A549 (cell line): ENCODE measurements around the gene DDX55. TPM values are rescaled to one million over a fixed set of nuclear protein-coding genes. Genes with fewer than 3 reads are reported as not detected.

Source experiments
- ATAC-seq, 2 experiments: fragments of 200-7000 bp in 1 of 2; fragments of >200 bp in 1 of 2; cut with Nextera tagmentation in 1 of 2; cut with Tn5 transposase in 1 of 2; 3 replicates each; pipeline versions ENCODE4 v1.8.0 to v1.9.1; 2018 to 2020; ENCODE audit warnings: mild to moderate bottlenecking in 1 of 2, moderate library complexity in 1 of 2
- CTCF ChIA-PET: fragments of 300-600 bp; sonication (Branson Sonifier 250); formaldehyde crosslinking; extraction: SDS; loops from one replicate; lab custom pipeline; 2021; ENCODE audit warnings: antibody characterized with exemption, inconsistent platforms; lab: Yijun Ruan, JAX
- POLR2A ChIA-PET: fragments of 350-600 bp; formaldehyde crosslinking; extraction: SDS; loops from one replicate; lab custom pipeline; 2021; ENCODE audit warnings: antibody characterized with exemption, inconsistent platforms; lab: Yijun Ruan, JAX
- DNase-seq, 2 experiments: peaks; one replicate each; pipeline versions ENCODE4 v3.0.0 to v3.0.0-alpha.2; 2011 to 2016; ENCODE audit warnings: low read depth in 1 of 2, low spot score in 1 of 2
- FAIRE-seq: peaks from 2 replicates; lab custom pipeline; 2011; peaks lifted over from hg19 to GRCh38; lab: Jason Lieb, UNC
- H3K27ac ChIP-seq, 2 experiments: fragments of >200 bp; sonication (Bioruptor Twin); formaldehyde crosslinking; 3 replicates each; pipeline ENCODE4 v1.5.1; 2016 to 2017
- H3K4me1 ChIP-seq: fragments of >200 bp; sonication (Bioruptor Twin); formaldehyde crosslinking; 3 replicates; pipeline ENCODE4 v1.6.1; 2016
- H3K4me2 ChIP-seq: fragments of >200 bp; sonication (Bioruptor Twin); formaldehyde crosslinking; 3 replicates; pipeline ENCODE4 v1.6.1; 2016
- H3K4me3 ChIP-seq: fragments of >200 bp; sonication (Bioruptor Twin); formaldehyde crosslinking; 3 replicates; pipeline ENCODE4 v1.5.1; 2016
- H3K9me3 ChIP-seq: fragments of >200 bp; sonication (Bioruptor Twin); formaldehyde crosslinking; 3 replicates; pipeline ENCODE4 v1.6.1; 2016
- CBX2 ChIP-seq: fragments of 200-600 bp; sonication (generic); IDR thresholded peaks from 2 replicates; pipeline ENCODE4 v1.6.1; 2016; ENCODE audit warnings: low read depth, mild to moderate bottlenecking, borderline replicate concordance
- CEBPB ChIP-seq, 2 experiments: fragments of >200 bp in 1 of 2; sonication (Bioruptor Twin) in 1 of 2; formaldehyde crosslinking in 1 of 2; IDR thresholded peaks; 2 replicates each; pipeline ENCODE4 v1.6.1; 2012 to 2016
- CHD4 ChIP-seq: fragments of 200-600 bp; sonication (generic); IDR thresholded peaks from 2 replicates; pipeline ENCODE4 v1.6.1; 2016; ENCODE audit warnings: antibody characterized with exemption, mild to moderate bottlenecking, borderline replicate concordance
- E2F6 ChIP-seq: IDR thresholded peaks from 2 replicates; pipeline ENCODE4 v1.6.1; 2012; ENCODE audit warnings: low read depth, borderline replicate concordance
- EHF ChIP-seq: fragments of 250-450 bp; sonication (Bioruptor Pico); IDR thresholded peaks from 2 replicates; pipeline ENCODE4 v1.5.0; 2020; ENCODE audit warnings: mild to moderate bottlenecking
- FOSL2 ChIP-seq, 2 experiments: fragments of 450-650 bp in 1 of 2; fragments of >200 bp in 1 of 2; sonication (Bioruptor Twin) in 1 of 2; formaldehyde crosslinking; IDR thresholded peaks; 2 replicates each; pipeline versions ENCODE4 v1.5.0 to v1.6.1; 2016 to 2020; ENCODE audit warnings: mild to moderate bottlenecking in 1 of 2, moderate library complexity in 1 of 2
- HOXA7 ChIP-seq: fragments of 250-450 bp; sonication (Bioruptor Pico); IDR thresholded peaks from 2 replicates; pipeline ENCODE4 v1.5.0; 2020; ENCODE audit warnings: mild to moderate bottlenecking, moderate library complexity
- HOXB5 ChIP-seq: fragments of 250-450 bp; sonication (Bioruptor Pico); IDR thresholded peaks from 2 replicates; pipeline ENCODE4 v1.5.0; 2020; ENCODE audit warnings: mild to moderate bottlenecking, moderate library complexity
- JUNB ChIP-seq: fragments of >200 bp; sonication (Bioruptor Twin); formaldehyde crosslinking; IDR thresholded peaks from 2 replicates; pipeline ENCODE4 v1.6.1; 2016
- KDM1A ChIP-seq: fragments of 200-600 bp; sonication (generic); IDR thresholded peaks from 2 replicates; pipeline ENCODE4 v1.6.1; 2016; ENCODE audit warnings: low read depth, mild to moderate bottlenecking
- KDM5A ChIP-seq: fragments of 200-600 bp; sonication (generic); IDR thresholded peaks from 2 replicates; pipeline ENCODE4 v1.6.1; 2016; ENCODE audit warnings: antibody characterized with exemption, mild to moderate bottlenecking
- MAFK ChIP-seq: fragments of 450-650 bp; IDR thresholded peaks from 2 replicates; pipeline ENCODE4 v1.6.1; 2014; ENCODE audit not compliant: partially characterized antibody
- MAX ChIP-seq: IDR thresholded peaks from 2 replicates; pipeline ENCODE4 v1.6.1; 2012
- NPAS2 ChIP-seq: fragments of 250-450 bp; sonication (Bioruptor Pico); IDR thresholded peaks from 2 replicates; pipeline ENCODE4 v1.8.0; 2022; ENCODE audit warnings: mild to moderate bottlenecking, moderate library complexity, borderline replicate concordance
- POLR2A ChIP-seq: IDR thresholded peaks from 2 replicates; pipeline ENCODE4 v1.6.1; 2012; ENCODE audit warnings: mild to moderate bottlenecking, low read length
- REST ChIP-seq: fragments of 200-600 bp; sonication (generic); IDR thresholded peaks from 2 replicates; pipeline ENCODE4 v1.6.1; 2016; ENCODE audit warnings: antibody characterized with exemption, mild to moderate bottlenecking, moderate library complexity
- RNF2 ChIP-seq: fragments of 200-600 bp; sonication (generic); IDR thresholded peaks from 2 replicates; pipeline ENCODE4 v1.6.1; 2016; ENCODE audit warnings: low read depth, mild to moderate bottlenecking, antibody characterized with exemption, moderate library complexity, borderline replicate concordance
- SMC3 ChIP-seq: fragments of >200 bp; sonication (Bioruptor Twin); formaldehyde crosslinking; IDR thresholded peaks from 3 replicates; pipeline ENCODE4 v1.6.1; 2018; ENCODE audit warnings: inconsistent platforms
- SREBF2 ChIP-seq: fragments of 450-650 bp; IDR thresholded peaks from 2 replicates; pipeline ENCODE4 v1.6.1; 2014; ENCODE audit warnings: mild to moderate bottlenecking, moderate library complexity
- ZC3H11A ChIP-seq: fragments of 450-650 bp; IDR thresholded peaks from 2 replicates; pipeline ENCODE4 v1.6.1; 2014; ENCODE audit warnings: antibody characterized with exemption, mild to moderate bottlenecking
- whole genome bisulfite sequencing: methylation state at CpG from one replicate; pipeline ENCODE4 v1.1.6; 2017; ENCODE audit errors: missing lambda C conversion rate; 5-methylcytosine and 5-hydroxymethylcytosine counted together
- polyA plus RNA-seq, 4 experiments: library from polyadenylated mRNA; depleted of rRNA in 3 of 4; stranded (reverse); fragments of >200 nt; fragmentation: RNase III in 1 of 4; extraction: RNeasy Plus Mini Kit Qiagen cat#74134 plus additional on column Dnase treatment in 1 of 4; gene quantifications; 2 replicates in 3 of 4; 3 replicates in 1 of 4; pipeline ENCODE4 v1.2.3, GENCODE V29; 2011 to 2017
- small RNA-seq, 6 experiments: library from RNA; depleted of rRNA; stranded (forward); fragments of <200 nt; gene quantifications; one replicate each; pipeline ENCODE3, GENCODE V24; 2012

Gene DDX55
- polyA plus RNA-seq, 2 of the 4 experiments (the other 2 are of a cell fraction): 37.5 to 63.4 TPM

- TF ChIP-seq REST (no peak), SMC3 (no peak), SREBF2 (no peak), CHD4 (no peak)
Measured at GRCh38 chr12:123657211-123657610, 55.3 kb downstream of the DDX55 start (continued).

GRCh38 chr12:123659996-123660727 is 58.3 kb downstream of the DDX55 start:
- ATAC-seq (peak; percentile 74 to 86; a peak in 5 of 6 replicates), DNase-seq (peak; percentile 43 to 67), FAIRE-seq (no peak)
- TF ChIP-seq HOXB5 (peak; percentile 83), CBX2 (no peak), FOSL2 (IDR thresholded peaks at IDR 0.05) (peak; percentile 70; the same call in 1 of the 2 replicates), FOSL2 (CRISPR knock-in tag; IDR thresholded peaks at IDR 0.05) (peak; percentile 94), E2F6 (no peak), NPAS2 (CRISPR knock-in tag) (no peak), SREBF2 (no peak), KDM5A (no peak), MAFK (peak; percentile 43), KDM1A (no peak), JUNB (peak; percentile 55; the same call in 1 of the 2 replicates), EHF (CRISPR knock-in tag) (no peak), POLR2A (no peak), HOXA7 (CRISPR knock-in tag) (no peak), ZC3H11A (no peak), MAX (no peak), CEBPB (IDR thresholded peaks at IDR 0.05) (peak; percentile 48 to 52; a peak in 2 of 4 replicates)
- H3K9me3 ChIP-seq: no peaks in the 10 kb centered on the region
- POLR2A ChIA-PET: interaction anchor here (0.8 to 2.3 kb wide), 4 partner anchors 9 to 428 kb away, joined by 3 to 7 read pairs (median 5); partner anchors contain the start of genes ATP6V0A2 and MPHOSPH9
- H3K4me1 ChIP-seq: peaks cover 16% of the 10 kb centered on the region
- no peak overlapping the region for H3K4me3 ChIP-seq
- H3K4me2 ChIP-seq: peak overlapping the region; percentile 39; the same call in 2 of the 3 replicates
- peak overlapping the region in 1 of 2 experiments; percentile 28; a peak in 1 of 6 replicates for H3K27ac ChIP-seq
- CTCF ChIA-PET: interaction anchor here (0.8 kb wide), 1 partner anchor 509 kb away, joined by 3 read pairs; the partner anchor contains the start of gene PITPNM2
- WGBS: 55% methylated on average over 5 of the region's 5 CpGs

GRCh38 chr12:123667771-123668170 is 65.9 kb downstream of the DDX55 start:
- Histone ChIP-seq H3K9me3 (no peaks in the 10 kb centered on the region), H3K27ac (no peak overlapping the region), H3K4me2 (no peak overlapping the region), H3K4me3 (no peak overlapping the region), H3K4me1 (peaks cover 10% of the 10 kb centered on the region; the same call in 1 of the 3 replicates)
- ChIA-PET CTCF (no interaction called here), POLR2A (no interaction called here)
- no peak for DNase-seq
- FAIRE-seq: no peak
- ATAC-seq: no peak
- TF ChIP-seq CEBPB (IDR thresholded peaks at IDR 0.05) (no peak), EHF (CRISPR knock-in tag) (no peak), MAFK (no peak), RNF2 (no peak)
- 77% methylated on average over 8 of the region's 8 CpGs for WGBS

Small RNAs within 50 kb of the gene (small RNA-seq; reads per million reads assigned to genes)
- 0 to 11.1 (median 0) reads per million in 6 experiments for gene SNORA9B

Other genes starting within 250 kb of the DDX55 start
- gene SBNO1, start 237.3 kb upstream of the DDX55 start, polyA plus RNA-seq (2011; rRNA removed): 33.4 and 35.7 TPM in 2 replicates
- 24.4 to 25.9 TPM (median 25.2 TPM) in 3 replicates for gene SBNO1, start 237.3 kb upstream of the DDX55 start, polyA plus RNA-seq (2017; fragmentation: RNase III; extraction: RNeasy Plus Mini Kit Qiagen cat#74134 plus additional on column Dnase treatment)
- 32.9 and 40.5 TPM in 2 replicates for gene KMT5A, start 218.0 kb upstream of the DDX55 start, polyA plus RNA-seq (2011; rRNA removed)
- gene KMT5A, start 218.0 kb upstream of the DDX55 start, polyA plus RNA-seq (2017; fragmentation: RNase III; extraction: RNeasy Plus Mini Kit Qiagen cat#74134 plus additional on column Dnase treatment): 37.5 to 41.9 TPM (median 40.8 TPM) in 3 replicates
- 2.4 TPM in 2 replicates for gene RILPL2, start 165.4 kb upstream of the DDX55 start, polyA plus RNA-seq (2011; rRNA removed)
- gene RILPL2, start 165.4 kb upstream of the DDX55 start, polyA plus RNA-seq (2017; fragmentation: RNase III; extraction: RNeasy Plus Mini Kit Qiagen cat#74134 plus additional on column Dnase treatment): 2.1 to 3.1 TPM (median 2.9 TPM) in 3 replicates
- gene SNRNP35, start 144.0 kb upstream of the DDX55 start, polyA plus RNA-seq (2011; rRNA removed): 14.3 and 19.1 TPM in 2 replicates
- 20.6 to 23.6 TPM (median 21.5 TPM) in 3 replicates for gene SNRNP35, start 144.0 kb upstream of the DDX55 start, polyA plus RNA-seq (2017; fragmentation: RNase III; extraction: RNeasy Plus Mini Kit Qiagen cat#74134 plus additional on column Dnase treatment)
- gene RILPL1, start 68.4 kb upstream of the DDX55 start, polyA plus RNA-seq (2011; rRNA removed): 14.2 and 15.5 TPM in 2 replicates
- 7.0 to 8.7 TPM (median 8.0 TPM) in 3 replicates for gene RILPL1, start 68.4 kb upstream of the DDX55 start, polyA plus RNA-seq (2017; fragmentation: RNase III; extraction: RNeasy Plus Mini Kit Qiagen cat#74134 plus additional on column Dnase treatment)
- gene TMED2, start 17.5 kb upstream of the DDX55 start, polyA plus RNA-seq (2011; rRNA removed): 292 and 361 TPM in 2 replicates
- 146 to 154 TPM (median 154 TPM) in 3 replicates for gene TMED2, start 17.5 kb upstream of the DDX55 start, polyA plus RNA-seq (2017; fragmentation: RNase III; extraction: RNeasy Plus Mini Kit Qiagen cat#74134 plus additional on column Dnase treatment)
- 55.1 and 62.1 TPM in 2 replicates for gene EIF2B1, start 31.6 kb downstream of the DDX55 start, polyA plus RNA-seq (2011; rRNA removed)
- gene EIF2B1, start 31.6 kb downstream of the DDX55 start, polyA plus RNA-seq (2017; fragmentation: RNase III; extraction: RNeasy Plus Mini Kit Qiagen cat#74134 plus additional on column Dnase treatment): 35.7 to 37.9 TPM (median 36.2 TPM) in 3 replicates
- gene GTF2H3, start 31.7 kb downstream of the DDX55 start, polyA plus RNA-seq (2011; rRNA removed): 71.8 and 85.3 TPM in 2 replicates
- gene GTF2H3, start 31.7 kb downstream of the DDX55 start, polyA plus RNA-seq (2017; fragmentation: RNase III; extraction: RNeasy Plus Mini Kit Qiagen cat#74134 plus additional on column Dnase treatment): 25.5 to 27.3 TPM (median 26.7 TPM) in 3 replicates
- 14.3 and 15.0 TPM in 2 replicates for gene TCTN2, start 69.0 kb downstream of the DDX55 start, polyA plus RNA-seq (2011; rRNA removed)
- gene TCTN2, start 69.0 kb downstream of the DDX55 start, polyA plus RNA-seq (2017; fragmentation: RNase III; extraction: RNeasy Plus Mini Kit Qiagen cat#74134 plus additional on column Dnase treatment): 7.2 to 9.7 TPM (median 8.6 TPM) in 3 replicates
- gene ATP6V0A2, start 110.3 kb downstream of the DDX55 start, polyA plus RNA-seq (2011; rRNA removed): 42.4 and 44.6 TPM in 2 replicates
- 11.9 to 12.5 TPM (median 12.1 TPM) in 3 replicates for gene ATP6V0A2, start 110.3 kb downstream of the DDX55 start, polyA plus RNA-seq (2017; fragmentation: RNase III; extraction: RNeasy Plus Mini Kit Qiagen cat#74134 plus additional on column Dnase treatment)
- 0.36 and 0.39 TPM in 2 replicates for gene DNAH10, start 160.2 kb downstream of the DDX55 start, polyA plus RNA-seq (2011; rRNA removed)
- 0.14 to 0.37 TPM (median 0.37 TPM) in 3 replicates for gene DNAH10, start 160.2 kb downstream of the DDX55 start, polyA plus RNA-seq (2017; fragmentation: RNase III; extraction: RNeasy Plus Mini Kit Qiagen cat#74134 plus additional on column Dnase treatment)